Stimulated activated CD8-positive, alpha-beta memory T cell treated with anti-CD3 and anti-CD28 coated beads, Interleukin-2, amount 100 ng/mL, for 48 hours (primary cell): ENCODE data around the gene PEX3.
A peak's percentile ranks its signal among the peaks of the same experiment; 100 is the strongest.
"Not testable (repeated sequence)": the region's sequence is repeated elsewhere in the genome, so short reads cannot be mapped to it uniquely, and the experiment has no call there.

ENCODE experiments used
- DNase-seq, 2 donors: peaks; one replicate each; pipeline ENCODE4 v3.0.0-alpha.2; 2020; ENCODE audit warnings: low read depth in 2 of 2

The PEX3 gene

GRCh38 chr6:143449082-143449713 is 1.4 kb upstream of the PEX3 start:
- no peak for DNase-seq

DNA sequence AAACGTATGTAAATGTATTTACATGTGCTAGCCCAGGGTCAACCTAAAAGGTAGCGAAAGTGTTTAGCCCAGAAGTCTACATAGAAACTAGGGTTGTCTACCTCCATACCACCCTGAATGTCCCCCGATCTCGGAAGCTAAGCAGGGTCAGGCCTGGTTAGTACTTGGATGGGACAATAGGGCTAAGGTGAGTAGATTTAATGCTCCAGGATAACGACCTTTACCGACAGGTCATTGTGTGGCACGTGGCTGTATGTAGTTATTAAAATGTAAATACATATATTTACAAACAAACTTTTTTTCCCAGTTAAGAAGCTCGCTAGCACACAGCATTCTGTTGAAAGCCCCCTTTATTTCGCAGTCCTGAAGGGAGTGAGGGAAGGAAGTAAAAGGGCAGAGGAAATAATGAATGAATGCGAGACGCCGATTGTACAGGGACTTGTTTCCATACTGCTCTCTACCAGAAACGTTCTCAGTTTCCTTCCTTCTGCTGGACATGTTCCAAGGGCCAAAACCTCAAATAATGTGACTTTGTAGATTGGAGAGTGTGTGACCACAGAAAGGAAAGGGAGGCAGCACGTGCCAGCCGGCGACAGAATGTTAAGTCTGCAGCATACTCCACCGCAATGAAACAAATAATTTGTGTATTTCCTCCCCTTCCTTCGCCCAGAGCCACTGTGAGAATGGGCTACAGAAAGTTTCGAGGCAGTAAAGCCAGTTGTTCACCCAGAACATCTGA is 722 bp upstream of the PEX3 start:
- DNase-seq, result peak in 1 of 2 donors; percentile 9

DNA sequence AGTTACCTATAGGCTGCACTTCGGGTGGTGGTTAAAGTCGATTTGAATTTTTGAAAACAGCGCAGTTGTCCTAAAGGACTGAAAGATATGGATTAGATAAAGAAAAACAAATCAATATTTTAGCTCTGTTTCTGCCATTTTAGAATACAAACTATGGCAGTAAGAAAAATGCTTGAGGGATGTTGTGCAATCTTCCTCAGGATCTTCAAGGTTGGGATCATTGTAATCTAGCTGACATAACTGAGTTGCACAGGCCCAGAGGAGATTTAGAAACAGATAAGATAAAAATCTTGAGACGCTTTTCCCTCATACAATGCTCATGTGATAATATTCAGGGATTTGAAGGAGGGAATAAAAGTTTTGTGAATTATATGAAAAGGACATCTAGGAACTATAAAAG is 926 bp downstream of the PEX3 start:
- no peak for DNase-seq

- no peak for DNase-seq
These were observed 7.2 kb downstream of the PEX3 start for GRCh38 chr6:143457563-143458359.

GRCh38 chr6:143465546-143465945 is 14.9 kb downstream of the PEX3 start:
- no peak for DNase-seq

- DNase-seq, result no peak
These were observed 17.4 kb downstream of the PEX3 start for GRCh38 chr6:143468026-143468425.

GRCh38 chr6:143468823-143469222 is 18.2 kb downstream of the PEX3 start:
- not testable (repeated sequence) for DNase-seq

GRCh38 chr6:143471822-143472221 is 21.2 kb downstream of the PEX3 start:
- DNase-seq, result no peak

- no peak for DNase-seq
These were observed 25.9 kb downstream of the PEX3 start for GRCh38 chr6:143476545-143476944.

DNA sequence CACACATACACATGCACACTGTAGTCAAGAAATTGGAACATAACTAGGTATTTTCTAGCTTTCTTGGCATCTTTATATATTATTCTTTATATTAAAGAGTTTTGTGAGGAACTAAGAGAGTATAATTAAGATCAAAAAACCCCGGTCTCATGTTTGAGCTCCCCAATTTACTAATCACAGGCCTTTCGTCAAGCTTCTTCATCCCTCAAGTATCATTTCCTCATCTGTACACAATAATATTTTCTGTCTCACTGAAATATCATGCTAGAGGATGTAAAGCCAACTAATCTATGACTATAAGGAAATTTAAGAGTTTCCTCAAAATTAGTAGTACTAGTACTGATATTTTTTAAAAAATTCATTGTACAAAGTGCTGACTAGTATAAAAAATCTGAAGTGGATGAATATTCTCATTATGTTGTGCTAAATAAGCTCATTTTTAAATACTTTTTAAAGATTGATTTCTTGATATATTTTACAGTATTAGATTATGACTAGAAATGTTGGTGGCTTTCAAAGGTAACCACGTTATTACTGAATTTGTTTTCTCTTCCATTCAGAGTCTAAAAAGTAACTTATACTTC is 28.0 kb downstream of the PEX3 start:
- no peak for DNase-seq

DNA sequence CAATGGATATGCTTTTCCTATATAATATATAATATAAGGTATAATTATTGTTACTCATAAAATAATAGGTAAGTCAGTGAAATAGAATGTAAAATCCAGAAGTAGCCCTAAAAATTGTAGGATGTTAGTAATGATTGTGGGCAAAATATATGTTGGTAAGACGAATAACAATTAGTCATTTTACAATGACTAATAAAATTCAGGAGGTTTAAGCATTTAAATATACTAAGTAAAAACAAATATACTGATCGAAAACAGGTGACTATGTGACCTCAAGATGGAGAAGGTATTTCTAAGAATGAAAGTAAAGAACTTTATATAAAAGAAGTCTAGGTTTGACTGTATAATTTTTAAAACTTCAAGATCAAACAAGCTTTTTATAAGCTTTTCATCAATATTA is 32.0 kb downstream of the PEX3 start:
- no peak for DNase-seq

DNA sequence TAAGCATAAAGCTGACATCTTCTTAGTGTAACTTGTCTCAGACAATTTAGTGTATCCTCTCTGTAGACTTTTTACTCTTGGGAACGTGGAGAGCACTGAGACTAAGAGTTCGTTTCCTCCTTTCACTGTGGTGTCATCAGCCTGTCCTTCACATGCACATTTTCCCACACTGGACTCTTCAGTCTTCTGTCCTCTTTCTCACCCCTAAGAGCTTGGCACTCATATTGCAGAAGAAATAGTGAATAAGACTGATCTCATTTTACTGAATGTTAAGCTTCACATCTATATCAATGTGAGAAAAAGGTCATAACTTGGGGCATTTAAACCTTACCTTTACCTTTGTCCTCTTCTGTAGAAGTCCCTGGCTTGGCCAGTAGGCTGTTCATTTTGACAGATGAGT is 35.4 kb downstream of the PEX3 start:
- DNase-seq, result no peak

DNA sequence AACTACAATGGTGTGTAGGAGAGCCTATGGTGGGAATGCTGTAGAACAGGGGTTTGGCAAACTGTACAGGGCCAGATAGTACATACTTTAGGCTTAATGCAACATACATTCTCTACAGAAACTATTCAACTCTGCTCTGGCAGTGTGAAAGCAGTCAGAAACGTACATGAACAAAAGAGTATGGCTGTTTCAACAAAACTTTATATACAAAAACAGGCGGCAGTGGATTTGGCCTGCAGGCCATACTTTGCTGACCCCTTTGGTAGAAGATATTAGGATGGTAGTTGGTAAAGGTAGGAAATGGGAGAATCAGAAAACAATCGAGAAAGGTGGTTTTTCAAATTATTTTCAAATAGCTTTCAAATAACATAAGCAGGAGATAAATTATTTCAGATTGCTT is 36.1 kb downstream of the PEX3 start:
- DNase-seq, result no peak

DNA sequence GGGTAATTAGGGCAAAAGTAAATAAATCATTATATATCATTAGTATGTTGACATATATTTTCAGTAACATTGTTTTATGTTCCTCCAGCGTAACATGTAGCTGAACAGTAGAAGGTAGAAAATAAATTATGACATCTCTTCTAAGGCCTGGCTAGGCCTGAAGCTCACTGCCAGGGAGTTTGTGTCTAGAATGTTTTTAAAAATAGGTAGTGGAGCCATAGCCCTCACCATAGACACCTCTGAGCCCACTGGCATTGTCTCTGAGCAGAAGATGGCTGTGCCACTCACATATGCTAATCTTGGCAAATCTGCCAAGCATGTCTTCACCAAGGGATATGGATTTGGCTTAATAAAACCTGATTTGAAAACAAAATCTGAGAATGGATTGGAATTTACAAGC is 39.6 kb downstream of the PEX3 start:
- DNase-seq, result no peak

DNA sequence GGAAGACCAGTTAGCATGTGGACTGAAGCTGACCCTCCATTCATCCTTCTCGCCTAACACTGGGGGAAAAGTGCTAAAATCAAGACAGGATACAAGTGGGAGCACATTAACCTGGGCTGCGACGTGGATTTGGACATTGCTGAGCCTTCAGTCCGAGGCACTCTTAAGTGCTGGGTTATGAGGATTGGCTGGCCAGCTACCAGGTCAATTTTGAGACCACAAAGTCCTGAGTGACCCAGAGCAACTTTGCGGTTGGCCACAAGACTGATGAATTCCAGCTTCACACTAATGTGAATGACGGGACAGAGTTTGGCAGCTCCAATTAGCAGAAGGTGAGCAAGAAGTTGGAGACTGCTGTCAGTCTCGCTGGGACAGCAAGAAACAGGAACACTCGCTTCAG is 40.2 kb downstream of the PEX3 start:
- no peak for DNase-seq

- no peak for DNase-seq
These were observed 46.4 kb downstream of the PEX3 start for GRCh38 chr6:143496974-143497373.

- no peak for DNase-seq
These were observed 47.8 kb downstream of the PEX3 start for GRCh38 chr6:143498428-143498827.

DNA sequence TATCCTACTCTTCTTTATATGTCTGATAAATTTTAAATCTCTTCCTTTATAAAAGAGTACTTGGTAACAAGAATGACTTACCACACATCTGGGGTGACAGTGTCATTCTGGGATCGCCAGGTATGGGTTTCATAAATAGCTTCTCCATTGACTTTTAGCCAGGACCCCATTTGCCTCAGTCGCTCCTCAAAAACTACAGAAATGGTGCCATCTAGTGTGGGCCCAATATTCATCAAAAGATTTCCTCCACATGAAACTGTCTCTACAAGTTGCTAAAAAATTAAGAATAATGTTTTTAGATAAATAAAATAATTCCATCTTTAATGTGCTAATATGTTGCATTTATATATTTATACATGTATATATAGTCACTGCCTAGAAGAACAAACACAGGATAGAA is 51.2 kb downstream of the PEX3 start:
- DNase-seq, result no peak

GRCh38 chr6:143504369-143504768 is 53.8 kb downstream of the PEX3 start:
- DNase-seq, result no peak

- DNase-seq, result no peak
These were observed 54.5 kb downstream of the PEX3 start for GRCh38 chr6:143505111-143505510.

GRCh38 chr6:143505537-143505936 is 54.9 kb downstream of the PEX3 start:
- no peak for DNase-seq

GRCh38 chr6:143506199-143506598 is 55.6 kb downstream of the PEX3 start:
- DNase-seq, result no peak

DNA sequence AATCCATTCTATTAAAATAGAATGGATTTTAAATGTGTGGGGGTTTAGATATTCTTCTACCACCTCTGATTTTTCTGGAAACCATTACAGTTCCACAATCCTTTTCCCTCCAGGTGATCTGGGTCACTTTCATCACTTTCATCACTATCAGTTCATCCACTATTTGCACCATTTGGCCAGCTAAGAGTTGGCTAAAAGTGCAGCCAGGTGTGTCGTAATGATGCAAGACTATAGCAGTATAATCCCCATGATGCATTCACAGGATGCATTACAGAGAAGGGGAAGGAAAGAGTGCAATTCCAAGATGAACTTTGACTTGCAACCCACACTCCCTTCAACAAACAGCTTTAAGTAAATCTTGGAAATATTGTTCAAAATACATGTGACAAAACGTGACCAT is 56.0 kb downstream of the PEX3 start:
- no peak for DNase-seq
